ENCODE results near the gene KLHDC10.
"Not testable (repeated sequence)": the region's sequence is repeated elsewhere in the genome, so short reads cannot be mapped to it uniquely, and the experiment has no call there.

Gene KLHDC10

DNA sequence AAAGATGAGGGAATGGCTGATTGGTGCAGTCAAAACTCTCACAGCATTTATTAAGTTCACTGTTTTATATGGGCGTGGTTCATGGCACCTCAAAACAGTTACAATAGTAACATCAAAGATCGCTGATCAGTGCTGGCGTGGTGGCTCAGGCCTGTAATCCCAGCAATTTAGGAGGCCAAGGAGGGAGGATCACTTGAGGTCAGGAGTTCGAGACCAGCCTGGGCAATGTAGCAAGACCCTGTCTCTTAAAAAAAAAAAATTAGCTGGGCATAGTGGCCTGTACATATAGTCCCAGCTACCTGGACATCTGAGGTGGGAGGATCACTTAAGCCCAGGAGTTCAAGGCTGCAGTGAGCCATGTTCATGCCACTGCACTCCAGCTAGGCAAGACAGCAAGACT is 48.5 kb downstream of the KLHDC10 start:
- no peaks in the 10 kb centered on the region for H3K79me2 ChIP-seq (ENCODE audit: insufficient read depth, low read length)
- peaks cover 29% of the 10 kb centered on the region for H3K36me3 ChIP-seq (ENCODE audit: insufficient read depth, low read length)
- DNase-seq, result no peak
- ATAC-seq (ENCODE audit: insufficient read depth, low read depth), result no peak
- no peaks in the 10 kb centered on the region for H4K20me1 ChIP-seq (ENCODE audit: insufficient read depth, low read length)
- H3K4me2 ChIP-seq (ENCODE audit: insufficient read depth, low read length), result no peak overlapping the region
- TF ChIP-seq, protein P1, sequence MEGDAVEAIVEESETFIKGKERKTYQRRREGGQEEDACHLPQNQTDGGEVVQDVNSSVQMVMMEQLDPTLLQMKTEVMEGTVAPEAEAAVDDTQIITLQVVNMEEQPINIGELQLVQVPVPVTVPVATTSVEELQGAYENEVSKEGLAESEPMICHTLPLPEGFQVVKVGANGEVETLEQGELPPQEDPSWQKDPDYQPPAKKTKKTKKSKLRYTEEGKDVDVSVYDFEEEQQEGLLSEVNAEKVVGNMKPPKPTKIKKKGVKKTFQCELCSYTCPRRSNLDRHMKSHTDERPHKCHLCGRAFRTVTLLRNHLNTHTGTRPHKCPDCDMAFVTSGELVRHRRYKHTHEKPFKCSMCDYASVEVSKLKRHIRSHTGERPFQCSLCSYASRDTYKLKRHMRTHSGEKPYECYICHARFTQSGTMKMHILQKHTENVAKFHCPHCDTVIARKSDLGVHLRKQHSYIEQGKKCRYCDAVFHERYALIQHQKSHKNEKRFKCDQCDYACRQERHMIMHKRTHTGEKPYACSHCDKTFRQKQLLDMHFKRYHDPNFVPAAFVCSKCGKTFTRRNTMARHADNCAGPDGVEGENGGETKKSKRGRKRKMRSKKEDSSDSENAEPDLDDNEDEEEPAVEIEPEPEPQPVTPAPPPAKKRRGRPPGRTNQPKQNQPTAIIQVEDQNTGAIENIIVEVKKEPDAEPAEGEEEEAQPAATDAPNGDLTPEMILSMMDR (IDR thresholded peaks at IDR 0.05; ENCODE audit: borderline replicate concordance, extremely low read depth, low read length, poor library complexity, severe bottlenecking), result no peak
- TF ChIP-seq EZH2 (IDR thresholded peaks at IDR 0.05; ENCODE audit: borderline replicate concordance, low read depth, low read length, severe bottlenecking), result no peak
- no peaks in the 10 kb centered on the region for H3K9me3 ChIP-seq (ENCODE audit: insufficient read depth, low read length, severe bottlenecking)
- H2AFZ ChIP-seq (ENCODE audit: low read depth, low read length), result no peak overlapping the region
- H3K9ac ChIP-seq (ENCODE audit: low read depth, low read length), result no peak overlapping the region
- no peaks in the 10 kb centered on the region for H3K27me3 ChIP-seq (ENCODE audit: insufficient read depth, low read length, poor library complexity)
- no peak overlapping the region for H3K27ac ChIP-seq (ENCODE audit: low read length)
- H3K4me1 ChIP-seq (ENCODE audit: insufficient read depth, low read length), result no peaks in the 10 kb centered on the region
- H3K4me3 ChIP-seq (ENCODE audit: low read depth in 1 of 2, low read length in 2 of 2), result no peak overlapping the region

DNA sequence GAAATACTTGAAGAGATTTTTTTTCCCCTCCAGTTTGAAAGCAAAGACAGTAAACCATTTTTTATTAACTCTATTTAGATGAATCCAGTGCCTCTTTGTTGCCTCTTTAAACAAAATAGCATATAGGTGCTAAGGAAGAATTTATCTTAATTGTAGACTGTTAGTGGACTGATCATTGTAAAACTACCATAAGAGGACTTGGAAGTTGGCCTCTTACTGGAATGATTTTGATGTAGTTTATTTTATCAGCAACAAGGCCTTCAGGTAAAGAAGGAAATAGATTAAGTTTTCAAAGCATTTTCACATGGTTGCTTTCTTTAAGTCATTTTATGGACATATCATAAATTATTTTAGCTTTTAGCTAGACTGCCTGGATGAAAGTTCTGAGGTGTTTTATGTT is 53.2 kb downstream of the KLHDC10 start:
- H3K9ac ChIP-seq (ENCODE audit: low read depth, low read length), result no peak overlapping the region
- H3K36me3 ChIP-seq (ENCODE audit: insufficient read depth, low read length), result peaks cover 69% of the 10 kb centered on the region
- no peaks in the 10 kb centered on the region for H4K20me1 ChIP-seq (ENCODE audit: insufficient read depth, low read length)
- H3K9me3 ChIP-seq (ENCODE audit: insufficient read depth, low read length, severe bottlenecking), result no peaks in the 10 kb centered on the region
- no peak for ATAC-seq (ENCODE audit: insufficient read depth, low read depth)
- H3K27ac ChIP-seq (ENCODE audit: low read length), result no peak overlapping the region
- no peak overlapping the region for H3K4me2 ChIP-seq (ENCODE audit: insufficient read depth, low read length)
- no peak for DNase-seq
- no peaks in the 10 kb centered on the region for H3K4me1 ChIP-seq (ENCODE audit: insufficient read depth, low read length)
- H3K4me3 ChIP-seq (ENCODE audit: low read depth in 1 of 2, low read length in 2 of 2), result no peak overlapping the region
- H2AFZ ChIP-seq (ENCODE audit: low read depth, low read length), result no peak overlapping the region
- no peaks in the 10 kb centered on the region for H3K79me2 ChIP-seq (ENCODE audit: insufficient read depth, low read length)
- no peaks in the 10 kb centered on the region for H3K27me3 ChIP-seq (ENCODE audit: insufficient read depth, low read length, poor library complexity)
- TF ChIP-seq, protein P1 (IDR thresholded peaks at IDR 0.05; ENCODE audit: borderline replicate concordance, extremely low read depth, low read length, poor library complexity, severe bottlenecking), result no peak

DNA sequence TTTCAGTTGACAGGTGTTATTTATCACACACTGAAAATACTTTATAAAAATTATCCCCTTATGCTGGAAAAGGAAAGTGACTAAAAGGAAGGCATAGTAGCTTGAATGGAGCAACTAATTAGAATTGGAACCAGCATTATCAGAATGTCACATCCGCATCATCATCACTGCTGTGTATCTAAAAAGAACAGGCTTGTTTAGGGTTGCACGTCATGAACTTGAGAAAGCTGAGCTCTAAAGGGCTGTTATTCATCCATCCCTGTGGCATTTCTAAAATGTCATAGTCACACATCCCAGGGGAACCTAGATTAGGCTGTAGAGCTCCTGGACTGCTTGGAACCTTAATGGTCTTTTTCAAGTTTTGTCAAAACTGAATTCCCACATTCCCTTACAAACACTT is 54.4 kb downstream of the KLHDC10 start:
- Histone ChIP-seq H3K27ac (ENCODE audit: low read length) (no peak overlapping the region), H3K4me1 (ENCODE audit: insufficient read depth, low read length) (no peaks in the 10 kb centered on the region), H3K9ac (ENCODE audit: low read depth, low read length) (no peak overlapping the region), H3K79me2 (ENCODE audit: insufficient read depth, low read length) (no peaks in the 10 kb centered on the region), H3K9me3 (ENCODE audit: insufficient read depth, low read length, severe bottlenecking) (no peaks in the 10 kb centered on the region), H3K4me3 (ENCODE audit: low read depth in 1 of 2, low read length in 2 of 2) (no peak overlapping the region; a peak in 1 of 4 replicates), H3K36me3 (ENCODE audit: insufficient read depth, low read length) (peaks cover 79% of the 10 kb centered on the region), H3K4me2 (ENCODE audit: insufficient read depth, low read length) (no peak overlapping the region), H2AFZ (ENCODE audit: low read depth, low read length) (no peak overlapping the region), H4K20me1 (ENCODE audit: insufficient read depth, low read length) (no peaks in the 10 kb centered on the region), H3K27me3 (ENCODE audit: insufficient read depth, low read length, poor library complexity) (no peaks in the 10 kb centered on the region)
- DNase-seq (no peak), ATAC-seq (ENCODE audit: insufficient read depth, low read depth) (no peak)
- TF ChIP-seq, protein P1 (IDR thresholded peaks at IDR 0.05; ENCODE audit: borderline replicate concordance, extremely low read depth, low read length, poor library complexity, severe bottlenecking), result no peak
- TF ChIP-seq EZH2 (IDR thresholded peaks at IDR 0.05; ENCODE audit: borderline replicate concordance, low read depth, low read length, severe bottlenecking), result no peak

DNA sequence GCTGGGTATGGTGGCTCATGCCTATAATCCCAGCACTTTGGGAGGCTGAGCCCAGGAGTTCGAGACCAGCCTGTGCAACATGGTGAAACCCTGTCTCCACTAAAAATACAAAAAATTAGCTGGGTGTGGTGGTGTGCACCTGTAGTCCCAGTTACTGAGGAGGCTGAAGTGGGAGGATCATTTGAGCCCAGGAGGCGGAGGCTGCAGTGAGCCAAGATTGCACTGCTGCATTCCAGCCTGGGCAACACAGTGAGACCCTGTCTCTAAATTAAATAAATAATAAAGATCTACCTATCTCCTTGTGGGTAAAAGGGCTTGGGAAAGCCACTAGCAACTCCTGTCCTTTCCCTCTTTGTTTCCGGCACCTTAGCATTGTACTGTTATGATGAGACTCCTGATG is 56.5 kb downstream of the KLHDC10 start:
- H3K4me3 ChIP-seq (ENCODE audit: low read depth in 1 of 2, low read length in 2 of 2); H3K27ac ChIP-seq (ENCODE audit: low read length); H4K20me1 ChIP-seq (ENCODE audit: insufficient read depth, low read length); H3K9ac ChIP-seq (ENCODE audit: low read depth, low read length); H3K4me1 ChIP-seq (ENCODE audit: insufficient read depth, low read length); ATAC-seq (ENCODE audit: insufficient read depth, low read depth); H3K27me3 ChIP-seq (ENCODE audit: insufficient read depth, low read length, poor library complexity); DNase-seq; H3K79me2 ChIP-seq (ENCODE audit: insufficient read depth, low read length); H3K9me3 ChIP-seq (ENCODE audit: insufficient read depth, low read length, severe bottlenecking); H3K4me2 ChIP-seq (ENCODE audit: insufficient read depth, low read length); H2AFZ ChIP-seq (ENCODE audit: low read depth, low read length): not testable (repeated sequence)
- H3K36me3 ChIP-seq (ENCODE audit: insufficient read depth, low read length), result peaks cover 79% of the 10 kb centered on the region
